ENCODE data around the gene PIAS4.

PIAS4 gene

GRCh38 chr19:4075373-4075772, 67.8 kb downstream of the PIAS4 start:
- ATAC-seq, result no peak
- no peak for TF ChIP-seq GLIS3 (CRISPR knock-in tag; IDR thresholded peaks at IDR 0.05)
- no peak for TF ChIP-seq TOX (CRISPR knock-in tag; IDR thresholded peaks at IDR 0.05; ENCODE audit: borderline replicate concordance)
- no peak for TF ChIP-seq ARNTL (CRISPR knock-in tag; IDR thresholded peaks at IDR 0.05; ENCODE audit: borderline replicate concordance, low read depth)
- TF ChIP-seq ISL1 (CRISPR knock-in tag; IDR thresholded peaks at IDR 0.05), result no peak
- TF ChIP-seq ESRRG (CRISPR knock-in tag; IDR thresholded peaks at IDR 0.05), result no peak
- TF ChIP-seq ZFP3 (CRISPR knock-in tag; IDR thresholded peaks at IDR 0.05), result no peak
- no peak for TF ChIP-seq SNAI2 (CRISPR knock-in tag; IDR thresholded peaks at IDR 0.05)
- TF ChIP-seq OSR1 (CRISPR knock-in tag; IDR thresholded peaks at IDR 0.05), result no peak
- TF ChIP-seq, protein P1, sequence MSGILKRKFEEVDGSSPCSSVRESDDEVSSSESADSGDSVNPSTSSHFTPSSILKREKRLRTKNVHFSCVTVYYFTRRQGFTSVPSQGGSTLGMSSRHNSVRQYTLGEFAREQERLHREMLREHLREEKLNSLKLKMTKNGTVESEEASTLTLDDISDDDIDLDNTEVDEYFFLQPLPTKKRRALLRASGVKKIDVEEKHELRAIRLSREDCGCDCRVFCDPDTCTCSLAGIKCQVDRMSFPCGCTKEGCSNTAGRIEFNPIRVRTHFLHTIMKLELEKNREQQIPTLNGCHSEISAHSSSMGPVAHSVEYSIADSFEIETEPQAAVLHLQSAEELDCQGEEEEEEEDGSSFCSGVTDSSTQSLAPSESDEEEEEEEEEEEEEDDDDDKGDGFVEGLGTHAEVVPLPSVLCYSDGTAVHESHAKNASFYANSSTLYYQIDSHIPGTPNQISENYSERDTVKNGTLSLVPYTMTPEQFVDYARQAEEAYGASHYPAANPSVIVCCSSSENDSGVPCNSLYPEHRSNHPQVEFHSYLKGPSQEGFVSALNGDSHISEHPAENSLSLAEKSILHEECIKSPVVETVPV (CRISPR knock-in tag; IDR thresholded peaks at IDR 0.05), result no peak
- TF ChIP-seq TCF4 (CRISPR knock-in tag; IDR thresholded peaks at IDR 0.05; ENCODE audit: borderline replicate concordance), result no peak
- TF ChIP-seq ZNF70 (CRISPR knock-in tag; IDR thresholded peaks at IDR 0.05), result no peak
- TF ChIP-seq PPARA (CRISPR knock-in tag; IDR thresholded peaks at IDR 0.05; ENCODE audit: borderline replicate concordance), result no peak
- TF ChIP-seq ZNF565 (CRISPR knock-in tag; conservative IDR thresholded peaks at IDR 0.05; ENCODE audit: low read depth), result no peak
- TF ChIP-seq RARB (CRISPR knock-in tag; IDR thresholded peaks at IDR 0.05), result no peak
- no peak for TF ChIP-seq BACH2 (CRISPR knock-in tag; IDR thresholded peaks at IDR 0.05; ENCODE audit: borderline replicate concordance)
- TF ChIP-seq TSHZ2 (CRISPR knock-in tag; IDR thresholded peaks at IDR 0.05), result no peak
- TF ChIP-seq POU6F1 (CRISPR knock-in tag; IDR thresholded peaks at IDR 0.05; ENCODE audit: borderline replicate concordance, low read depth), result no peak

- no peak for TF ChIP-seq PPARA (CRISPR knock-in tag; IDR thresholded peaks at IDR 0.05; ENCODE audit: borderline replicate concordance)
- no peak for TF ChIP-seq ZC3H10 (CRISPR knock-in tag; IDR thresholded peaks at IDR 0.05)
- no peak for TF ChIP-seq PATZ1 (CRISPR knock-in tag; IDR thresholded peaks at IDR 0.05; ENCODE audit: borderline replicate concordance)
- TF ChIP-seq TSHZ2 (CRISPR knock-in tag; IDR thresholded peaks at IDR 0.05), result no peak
- TF ChIP-seq GLIS3 (CRISPR knock-in tag; IDR thresholded peaks at IDR 0.05), result no peak
- TF ChIP-seq, protein P2, sequence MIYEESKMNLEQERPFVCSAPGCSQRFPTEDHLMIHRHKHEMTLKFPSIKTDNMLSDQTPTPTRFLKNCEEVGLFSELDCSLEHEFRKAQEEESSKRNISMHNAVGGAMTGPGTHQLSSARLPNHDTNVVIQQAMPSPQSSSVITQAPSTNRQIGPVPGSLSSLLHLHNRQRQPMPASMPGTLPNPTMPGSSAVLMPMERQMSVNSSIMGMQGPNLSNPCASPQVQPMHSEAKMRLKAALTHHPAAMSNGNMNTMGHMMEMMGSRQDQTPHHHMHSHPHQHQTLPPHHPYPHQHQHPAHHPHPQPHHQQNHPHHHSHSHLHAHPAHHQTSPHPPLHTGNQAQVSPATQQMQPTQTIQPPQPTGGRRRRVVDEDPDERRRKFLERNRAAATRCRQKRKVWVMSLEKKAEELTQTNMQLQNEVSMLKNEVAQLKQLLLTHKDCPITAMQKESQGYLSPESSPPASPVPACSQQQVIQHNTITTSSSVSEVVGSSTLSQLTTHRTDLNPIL (CRISPR knock-in tag; IDR thresholded peaks at IDR 0.05; ENCODE audit: low read depth), result no peak
- TF ChIP-seq POU6F1 (CRISPR knock-in tag; IDR thresholded peaks at IDR 0.05; ENCODE audit: borderline replicate concordance, low read depth), result no peak
- no peak for TF ChIP-seq ISL1 (CRISPR knock-in tag; IDR thresholded peaks at IDR 0.05)
- TF ChIP-seq TCF4 (CRISPR knock-in tag; IDR thresholded peaks at IDR 0.05; ENCODE audit: borderline replicate concordance), result no peak
- TF ChIP-seq ZNF565 (CRISPR knock-in tag; conservative IDR thresholded peaks at IDR 0.05; ENCODE audit: low read depth), result no peak
- TF ChIP-seq ZNF8 (CRISPR knock-in tag; IDR thresholded peaks at IDR 0.05), result no peak
- TF ChIP-seq ZFP30 (CRISPR knock-in tag; IDR thresholded peaks at IDR 0.05), result no peak
- no peak for TF ChIP-seq TOX (CRISPR knock-in tag; IDR thresholded peaks at IDR 0.05; ENCODE audit: borderline replicate concordance)
- no peak for TF ChIP-seq ESRRG (CRISPR knock-in tag; IDR thresholded peaks at IDR 0.05)
- ATAC-seq, result no peak
These were observed 69.5 kb downstream of the PIAS4 start for GRCh38 chr19:4077007-4077374.
